ENCODE results near the gene JUND. TPM values are rescaled to one million over a fixed set of nuclear protein-coding genes. Genes with fewer than 3 reads are reported as not detected.

The JUND gene
- polyA plus RNA-seq, 2 of the 4 experiments (the other 2 are of a cell fraction) = 65.1 to 68.9 TPM

DNA sequence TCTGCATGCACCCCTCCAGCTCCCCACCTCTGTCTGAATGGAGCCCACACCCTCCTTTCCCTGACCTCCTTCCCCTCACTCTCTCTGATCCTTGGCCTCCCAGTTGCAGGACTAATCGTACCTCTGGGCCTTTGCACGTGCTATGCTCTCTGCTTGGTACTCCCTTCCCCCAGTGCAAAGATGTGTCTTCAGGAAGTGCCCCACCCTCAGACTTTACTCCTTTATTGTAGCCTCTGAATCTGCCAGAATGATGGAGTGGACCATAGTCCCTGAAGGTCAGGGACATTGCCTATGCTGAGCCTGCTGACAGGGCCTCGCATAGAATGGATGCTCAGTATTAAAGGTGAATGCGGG is 1.3 kb upstream of the JUND start:
- H3K9me3 ChIP-seq = no peaks in the 10 kb centered on the region
- FAIRE-seq (no peak), DNase-seq (ENCODE audit: low read depth in 1 of 2, low spot score in 1 of 2) (peak in 1 of 2 experiments; percentile 65), ATAC-seq (no peak)
- 53% methylated on average over 3 of the region's 4 CpGs for WGBS (ENCODE audit: missing lambda C conversion rate)
- H3K4me1 ChIP-seq = peaks cover 24% of the 10 kb centered on the region
- peak overlapping the region; percentile 96 to 97 for H3K27ac ChIP-seq
- TF ChIP-seq HEYL (CRISPR knock-in tag; IDR thresholded peaks at IDR 0.05) (0 out of 2 replicates have a peak, but pooled peaks have one; percentile 38), JUN (IDR thresholded peaks at IDR 0.05) (no peak), KDM1A (IDR thresholded peaks at IDR 0.05; ENCODE audit: low read depth) (peak; percentile 25; the same call in 1 of the 2 replicates)
- POLR2A ChIA-PET = interaction anchor here (0.6 to 5.8 kb wide), 6 partner anchors 10 to 103 kb away, joined by 3 to 235 read pairs (median 78); partner anchors contain the start of genes GDF15 and LSM4
- CTCF ChIA-PET = interaction anchor here (1.0 to 10.2 kb wide), 4 partner anchors 10 to 48 kb away, joined by 3 to 158 read pairs (median 62); partner anchors contain the start of gene LSM4
- peak overlapping the region; percentile 86 for H3K4me2 ChIP-seq
- H3K4me3 ChIP-seq = peak overlapping the region; percentile 43; the same call in 2 of the 3 replicates

GRCh38 chr19:18282021-18282787 is 782 bp upstream of the JUND start:
- ChIA-PET CTCF (interaction anchor here (1.0 to 10.2 kb wide), 7 partner anchors 10 to 92 kb away, joined by 3 to 158 read pairs (median 4); partner anchors contain the start of gene LSM4), POLR2A (interaction anchor here (0.5 to 5.8 kb wide), 33 partner anchors 10 to 173 kb away, joined by 3 to 235 read pairs (median 7); partner anchors contain the start of genes GDF15, LSM4, MPV17L2 and PGPEP1)
- FAIRE-seq (no peak), ATAC-seq (peak; percentile 59 to 74), DNase-seq (ENCODE audit: low read depth in 1 of 2, low spot score in 1 of 2) (no peak)
- Histone ChIP-seq H3K4me1 (peaks cover 24% of the 10 kb centered on the region), H3K27ac (peak overlapping the region; percentile 96 to 97), H3K4me2 (peak overlapping the region; percentile 86), H3K4me3 (peak overlapping the region; percentile 43), H3K9me3 (no peaks in the 10 kb centered on the region)
- WGBS (ENCODE audit: missing lambda C conversion rate) = 6% methylated on average over 15 of the region's 27 CpGs
- TF ChIP-seq FOSB (CRISPR knock-in tag; IDR thresholded peaks at IDR 0.05) (peak; percentile 24; the same call in 1 of the 2 replicates), TP53 (CRISPR knock-in tag; IDR thresholded peaks at IDR 0.05) (peak; percentile 85), JUNB (IDR thresholded peaks at IDR 0.05) (no peak), RARB (CRISPR knock-in tag; IDR thresholded peaks at IDR 0.05) (peak; percentile 48; the same call in 1 of the 2 replicates), GATA3 (IDR thresholded peaks at IDR 0.05; ENCODE audit: borderline replicate concordance) (0 out of 2 replicates have a peak, but pooled peaks have one; percentile 14), ATOH8 (CRISPR knock-in tag; IDR thresholded peaks at IDR 0.05; ENCODE audit: low read depth) (no peak), ZSCAN20 (CRISPR knock-in tag; IDR thresholded peaks at IDR 0.05) (no peak), RFX5 (IDR thresholded peaks at IDR 0.05) (no peak), PBX3 (IDR thresholded peaks at IDR 0.05) (0 out of 2 replicates have a peak, but pooled peaks have one; percentile 23), SMC3 (IDR thresholded peaks at IDR 0.05) (no peak; the same call in 2 of the 3 replicates), FOXS1 (CRISPR knock-in tag; IDR thresholded peaks at IDR 0.05) (no peak), HEYL (CRISPR knock-in tag; IDR thresholded peaks at IDR 0.05) (no peak), SREBF2 (IDR thresholded peaks at IDR 0.05) (no peak), ZC3H11A (IDR thresholded peaks at IDR 0.05) (no peak), EHMT2 (IDR thresholded peaks at IDR 0.05; ENCODE audit: low read depth) (no peak), MYC (IDR thresholded peaks at IDR 0.05; ENCODE audit: borderline replicate concordance, low read length) (no peak; the same call in 1 of the 2 replicates), CHD4 (IDR thresholded peaks at IDR 0.05; ENCODE audit: borderline replicate concordance) (no peak), BHLHE40 (IDR thresholded peaks at IDR 0.05; ENCODE audit: low read depth, low read length) (no peak), HDAC2 (IDR thresholded peaks at IDR 0.05) (no peak), PHF8 (IDR thresholded peaks at IDR 0.05; ENCODE audit: borderline replicate concordance, low read depth) (peak; percentile 34; the same call in 1 of the 2 replicates), RAD21 (conservative IDR thresholded peaks at IDR 0.05 in 1 of 2, IDR thresholded peaks at IDR 0.05 in 1 of 2) (no peak; a peak in 2 of 5 replicates), ZFP36 (IDR thresholded peaks at IDR 0.05; ENCODE audit: borderline replicate concordance, partially characterized antibody) (no peak), MAZ (IDR thresholded peaks at IDR 0.05; ENCODE audit: borderline replicate concordance, low read depth, low read length) (no peak), NFE2L2 (conservative IDR thresholded peaks at IDR 0.05; ENCODE audit: low read length) (no peak), RCOR1 (IDR thresholded peaks at IDR 0.05; ENCODE audit: low read depth, low read length) (no peak), POLR2A (IDR thresholded peaks at IDR 0.05; ENCODE audit: low read length) (peak; percentile 90)
- TF ChIP-seq, protein P1, sequence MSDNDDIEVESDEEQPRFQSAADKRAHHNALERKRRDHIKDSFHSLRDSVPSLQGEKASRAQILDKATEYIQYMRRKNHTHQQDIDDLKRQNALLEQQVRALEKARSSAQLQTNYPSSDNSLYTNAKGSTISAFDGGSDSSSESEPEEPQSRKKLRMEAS (IDR thresholded peaks at IDR 0.05) = peak; percentile 53
- TF ChIP-seq, protein P2, sequence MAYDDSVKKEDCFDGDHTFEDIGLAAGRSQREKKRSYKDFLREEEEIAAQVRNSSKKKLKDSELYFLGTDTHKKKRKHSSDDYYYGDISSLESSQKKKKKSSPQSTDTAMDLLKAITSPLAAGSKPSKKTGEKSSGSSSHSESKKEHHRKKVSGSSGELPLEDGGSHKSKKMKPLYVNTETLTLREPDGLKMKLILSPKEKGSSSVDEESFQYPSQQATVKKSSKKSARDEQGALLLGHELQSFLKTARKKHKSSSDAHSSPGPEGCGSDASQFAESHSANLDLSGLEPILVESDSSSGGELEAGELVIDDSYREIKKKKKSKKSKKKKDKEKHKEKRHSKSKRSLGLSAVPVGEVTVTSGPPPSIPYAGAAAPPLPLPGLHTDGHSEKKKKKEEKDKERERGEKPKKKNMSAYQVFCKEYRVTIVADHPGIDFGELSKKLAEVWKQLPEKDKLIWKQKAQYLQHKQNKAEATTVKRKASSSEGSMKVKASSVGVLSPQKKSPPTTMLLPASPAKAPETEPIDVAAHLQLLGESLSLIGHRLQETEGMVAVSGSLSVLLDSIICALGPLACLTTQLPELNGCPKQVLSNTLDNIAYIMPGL (CRISPR knock-in tag; IDR thresholded peaks at IDR 0.05; ENCODE audit: borderline replicate concordance) = 0 out of 2 replicates have a peak, but pooled peaks have one; percentile 63
- TF ChIP-seq, protein P3, sequence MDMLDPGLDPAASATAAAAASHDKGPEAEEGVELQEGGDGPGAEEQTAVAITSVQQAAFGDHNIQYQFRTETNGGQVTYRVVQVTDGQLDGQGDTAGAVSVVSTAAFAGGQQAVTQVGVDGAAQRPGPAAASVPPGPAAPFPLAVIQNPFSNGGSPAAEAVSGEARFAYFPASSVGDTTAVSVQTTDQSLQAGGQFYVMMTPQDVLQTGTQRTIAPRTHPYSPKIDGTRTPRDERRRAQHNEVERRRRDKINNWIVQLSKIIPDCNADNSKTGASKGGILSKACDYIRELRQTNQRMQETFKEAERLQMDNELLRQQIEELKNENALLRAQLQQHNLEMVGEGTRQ (IDR thresholded peaks at IDR 0.05) = no peak

Data from A549 (cell line).